ENCODE data around the gene SGK2.

GRCh38 chr20:43530321-43531090 is 28.3 kb upstream of the SGK2 start:
- TF ChIP-seq CTCF (IDR thresholded peaks at IDR 0.05) = no peak
- no peak for TF ChIP-seq EZH2 (IDR thresholded peaks at IDR 0.05; ENCODE audit: borderline replicate concordance, insufficient read depth, low read depth, low read length, poor library complexity, severe bottlenecking)
